Tongue (tissue), 2 donors: Measurements from ENCODE around the gene SH3D19. TPM values are rescaled to one million over a fixed set of nuclear protein-coding genes. Genes with fewer than 3 reads are reported as not detected.

Experiments
- DNase-seq: peaks from one replicate; pipeline ENCODE4 v3.0.0-alpha.2; 2015
- total RNA-seq: library from RNA; depleted of rRNA; stranded (reverse); fragments of >200 nt; gene quantifications from one replicate; pipeline ENCODE4 v1.2.3, GENCODE V29; 2014

SH3D19 gene
- total RNA-seq, 1 donor from 2014 or later: 37.4 TPM

- DNase-seq: no peak
Observed at GRCh38 chr4:151197247-151197646, 128.2 kb downstream of the SH3D19 start.

DNA sequence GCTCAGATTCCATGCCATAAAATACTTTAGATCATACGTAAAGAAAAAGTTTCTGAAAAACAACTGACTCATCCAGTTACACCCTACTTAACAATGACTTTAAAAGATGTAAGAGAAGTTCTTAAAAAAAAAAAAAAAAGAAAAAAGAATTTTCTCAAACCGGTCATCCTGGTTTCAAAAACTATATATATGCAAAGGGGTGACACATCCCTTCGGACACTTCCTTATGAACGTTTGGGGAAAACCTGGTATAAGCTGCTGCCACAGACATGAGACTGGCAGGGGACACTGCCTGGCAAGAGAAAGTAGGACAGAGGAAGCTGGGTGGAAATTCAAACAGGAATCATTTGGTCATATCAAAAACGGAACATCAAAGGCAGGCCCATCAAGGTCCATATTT lies 129.6 kb downstream of the SH3D19 start:
- peak; percentile 35 for DNase-seq

- DNase-seq: no peak
Observed at GRCh38 chr4:151193414-151193813, 132.0 kb downstream of the SH3D19 start.

GRCh38 chr4:151192556-151193235 lies 132.7 kb downstream of the SH3D19 start:
- no peak for DNase-seq

- DNase-seq: no peak
Observed at GRCh38 chr4:151184523-151185458, 140.6 kb downstream of the SH3D19 start.

GRCh38 chr4:151182455-151182996 lies 142.9 kb downstream of the SH3D19 start:
- DNase-seq: no peak

DNA sequence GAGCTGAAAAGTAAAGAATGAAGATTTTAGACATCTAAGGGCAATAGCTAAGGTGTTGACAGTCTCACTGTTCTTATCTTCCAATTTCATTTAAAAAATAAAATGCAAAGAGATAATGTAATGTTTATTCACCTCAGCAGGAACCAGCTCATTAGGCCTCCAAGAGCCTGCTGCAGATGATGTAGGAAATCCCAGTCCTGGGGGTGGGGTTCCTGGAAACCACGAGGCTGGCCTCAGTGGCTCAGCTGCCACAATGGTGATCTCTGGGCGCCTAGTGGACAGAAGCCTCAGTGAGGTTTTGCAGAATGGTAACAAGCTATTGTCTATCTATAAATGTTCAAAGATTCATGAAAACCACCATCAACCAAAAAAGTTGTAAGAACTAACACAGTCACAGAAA lies 148.7 kb downstream of the SH3D19 start:
- no peak for DNase-seq

DNA sequence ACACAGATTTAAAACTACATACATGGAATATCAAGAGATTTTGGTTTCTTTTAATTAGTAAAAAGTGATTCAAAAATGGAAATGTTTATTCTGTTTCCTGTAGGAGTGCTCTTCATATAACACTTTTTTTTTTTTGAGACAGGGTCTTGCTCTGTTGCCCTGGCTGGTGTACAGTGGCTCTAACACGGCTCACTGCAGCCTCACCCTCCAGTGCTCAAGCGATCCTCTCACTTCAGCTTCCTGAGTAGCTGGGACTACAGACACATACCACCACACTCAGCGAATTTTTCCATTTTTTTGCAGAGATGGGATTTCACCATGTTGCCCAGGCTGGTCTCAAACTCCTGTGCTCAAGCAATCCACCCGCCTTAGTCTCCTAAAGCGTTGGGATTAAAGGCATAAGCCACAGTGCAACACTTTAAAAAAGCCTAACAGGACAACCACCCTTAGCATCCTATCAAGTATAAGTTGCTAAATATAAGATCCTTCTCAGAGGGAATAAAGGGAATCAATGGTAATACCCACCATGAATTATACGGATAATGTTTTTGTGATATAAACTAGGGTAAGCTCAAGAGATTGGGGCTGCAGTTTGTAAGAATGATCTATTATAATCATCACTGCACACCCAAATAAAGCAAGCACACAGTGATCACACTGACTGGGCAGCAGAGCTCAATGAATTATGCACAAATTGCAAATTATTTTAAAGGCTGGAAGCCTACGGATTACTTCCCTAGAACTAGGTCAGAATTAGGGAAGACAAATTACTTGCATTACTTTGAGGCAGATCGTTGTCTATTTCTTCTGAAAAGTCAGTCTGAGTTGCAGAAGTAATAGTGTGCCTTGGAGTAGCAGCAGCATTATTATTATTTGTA lies 149.4 kb downstream of the SH3D19 start:
- no peak for DNase-seq

DNA sequence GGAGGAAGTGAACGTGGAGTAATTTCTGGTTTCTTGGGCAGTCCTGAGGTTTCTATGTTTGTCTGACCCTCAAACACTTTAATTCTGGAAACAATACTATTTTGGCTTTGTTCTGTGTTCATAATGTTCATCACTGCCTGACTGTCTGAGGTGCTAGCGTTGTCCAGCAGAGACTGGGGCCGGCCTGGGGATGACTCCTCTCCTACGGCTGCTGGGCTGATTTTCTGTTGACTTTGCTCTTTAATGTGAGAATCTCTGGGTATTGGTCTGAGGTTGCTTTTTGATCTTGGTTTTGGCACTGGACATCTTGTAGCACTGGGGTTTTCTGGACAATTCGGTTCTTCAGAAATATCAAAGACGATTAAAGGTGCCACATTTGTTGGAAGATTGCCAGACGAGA lies 150.2 kb downstream of the SH3D19 start:
- DNase-seq: peak; percentile 47

GRCh38 chr4:151174784-151175183 lies 150.6 kb downstream of the SH3D19 start:
- DNase-seq: no peak

DNA sequence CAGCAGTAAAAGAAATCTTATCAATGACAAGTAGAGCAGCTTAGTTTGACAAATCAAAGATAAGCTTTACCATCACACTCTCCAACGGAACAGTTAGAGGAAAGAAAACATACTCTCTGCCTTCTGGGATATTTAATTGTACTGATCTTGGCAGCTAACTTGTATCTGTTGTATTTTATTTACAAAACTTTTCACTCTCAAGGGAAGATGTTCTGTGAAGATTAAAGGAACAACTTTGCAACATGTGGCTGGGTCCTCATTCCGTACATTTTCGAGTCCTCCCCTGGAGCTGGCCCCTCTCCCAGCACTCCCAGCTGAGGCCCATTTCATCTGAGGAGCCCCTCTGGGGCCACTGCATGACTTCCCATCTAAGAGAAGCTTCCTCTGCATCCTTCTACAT lies 151.5 kb downstream of the SH3D19 start:
- DNase-seq: peak; percentile 87

DNA sequence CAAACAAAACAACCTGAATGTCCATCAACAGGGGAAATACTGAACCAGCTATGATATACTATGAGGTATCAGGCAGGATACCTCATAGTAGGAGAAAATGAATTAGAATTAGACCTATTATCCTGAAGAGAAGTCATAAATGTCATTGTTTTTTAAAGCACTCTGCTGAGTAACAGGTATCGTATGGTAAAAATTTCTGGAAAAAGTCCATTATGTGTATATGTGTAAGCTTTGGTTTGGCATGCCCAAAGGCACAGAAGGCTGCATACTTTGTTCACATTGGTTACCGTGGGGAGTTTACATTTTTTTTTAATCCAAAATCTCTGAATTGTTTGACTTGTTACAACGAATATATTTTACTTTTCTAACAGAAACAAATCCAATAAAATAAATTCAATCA lies 155.5 kb downstream of the SH3D19 start:
- peak; percentile 16 for DNase-seq

GRCh38 chr4:151169223-151169622 lies 156.2 kb downstream of the SH3D19 start:
- DNase-seq: peak; percentile 96

DNA sequence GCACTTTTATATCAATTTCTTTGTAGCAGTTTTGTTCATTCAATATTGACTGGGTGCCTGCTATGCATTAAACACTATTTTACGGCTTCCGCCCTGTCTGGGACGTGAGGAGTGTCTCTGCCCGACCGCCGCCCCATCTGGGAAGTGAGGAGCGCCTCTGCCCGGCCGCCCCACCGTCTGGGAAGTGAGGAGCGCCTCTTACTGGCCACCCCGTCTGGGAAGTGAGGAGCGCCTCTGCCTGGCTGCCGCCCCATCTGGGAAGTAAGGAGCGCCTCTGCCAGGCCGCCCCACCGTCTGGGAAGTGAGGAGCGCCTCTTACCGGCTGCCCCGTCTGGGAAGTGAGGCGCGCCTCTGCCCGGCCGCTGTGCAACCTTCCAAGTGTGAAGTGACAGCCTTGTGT lies 157.8 kb downstream of the SH3D19 start:
- no peak for DNase-seq

DNA sequence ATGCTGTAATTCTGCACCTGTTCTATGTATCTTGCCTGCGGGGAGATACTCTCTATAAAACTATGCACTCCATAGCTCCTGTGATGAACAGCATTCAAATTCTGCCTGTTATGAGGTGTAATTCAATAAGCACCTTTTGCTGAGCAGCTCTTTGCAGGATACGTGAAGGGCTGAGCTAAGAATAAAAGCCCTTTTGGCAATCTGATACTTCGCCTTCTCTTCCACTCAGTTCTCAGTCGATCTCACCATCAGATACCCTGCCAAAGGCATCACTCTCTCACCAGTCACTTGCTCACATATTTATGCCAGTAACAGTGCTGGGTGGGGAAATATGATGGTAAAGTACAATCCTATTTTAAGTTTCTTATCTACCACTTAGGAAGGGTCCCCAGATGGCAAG lies 158.8 kb downstream of the SH3D19 start:
- DNase-seq: peak; percentile 19

DNA sequence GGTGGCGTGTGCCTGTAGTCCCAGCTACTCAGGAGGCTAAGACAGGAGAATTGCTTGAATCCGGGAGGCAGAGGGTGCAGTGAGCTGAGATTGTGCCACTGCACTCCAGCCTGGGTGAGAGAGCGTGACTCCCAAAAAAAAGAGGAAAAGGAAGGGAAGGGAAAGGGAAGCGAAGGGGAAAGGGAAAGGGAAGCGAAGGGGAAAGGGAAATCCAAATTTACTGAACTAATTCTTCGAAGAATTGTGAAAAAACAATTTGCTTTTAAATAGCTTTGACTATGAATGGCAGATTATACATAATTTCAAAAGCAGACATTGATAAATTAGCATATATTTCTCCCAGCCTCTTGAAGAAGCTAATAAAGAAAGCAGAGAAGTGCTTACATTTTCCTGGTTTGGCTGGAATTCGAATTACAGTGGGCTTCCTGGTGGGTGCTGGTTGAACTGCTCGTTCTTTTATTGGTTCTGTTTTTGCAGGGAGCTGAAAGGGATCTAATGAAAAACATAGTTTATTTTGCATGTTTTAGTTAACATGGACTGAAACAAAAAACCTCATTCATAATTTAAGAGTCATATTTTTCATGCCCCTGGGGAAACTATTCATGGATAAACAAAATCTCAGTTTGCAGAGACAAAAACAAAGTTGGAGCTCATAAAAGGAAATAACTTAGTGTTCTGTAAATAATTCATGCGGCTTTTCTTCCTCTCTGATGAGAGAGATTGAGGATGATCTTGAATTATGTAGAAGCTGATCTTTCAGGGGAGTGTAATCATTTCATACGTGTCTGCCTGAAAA lies 160.0 kb downstream of the SH3D19 start:
- peak; percentile 34 for DNase-seq

DNA sequence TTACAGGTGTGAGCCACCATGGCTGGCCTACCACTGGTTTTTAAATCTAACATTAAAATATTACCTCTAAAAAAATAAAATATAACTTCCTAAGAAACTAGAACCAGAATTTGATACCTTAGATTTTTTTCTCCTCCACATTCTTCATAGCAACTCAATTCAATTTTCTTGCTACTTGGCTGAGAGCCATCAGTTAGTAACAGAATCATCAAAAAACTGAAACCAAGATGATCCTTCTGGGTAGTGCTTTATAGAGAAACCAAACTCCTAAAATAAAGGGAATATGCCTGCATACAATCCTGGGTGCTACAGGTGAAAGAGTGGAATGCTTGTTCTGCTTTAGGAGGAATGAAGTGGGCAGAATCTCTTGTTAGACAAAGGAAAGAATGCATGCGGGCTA lies 161.6 kb downstream of the SH3D19 start:
- DNase-seq: peak; percentile 16

DNA sequence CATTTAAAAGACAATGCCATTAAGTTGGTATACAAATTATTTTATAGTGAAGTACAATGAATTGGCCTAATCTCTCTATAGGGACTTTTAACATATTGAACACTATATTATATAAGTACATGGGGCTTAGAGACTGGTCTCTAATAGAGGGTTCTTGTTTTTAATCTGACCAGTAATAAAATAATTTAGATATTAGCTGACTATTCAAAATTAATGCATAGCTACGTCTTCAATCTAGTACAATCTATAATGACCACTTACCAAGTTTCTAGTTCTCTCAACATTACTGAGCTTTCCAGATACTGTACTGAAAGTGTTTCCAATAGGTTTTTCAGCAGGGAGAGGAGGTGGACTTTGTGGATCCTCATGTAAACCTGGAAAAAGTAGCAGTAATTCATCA lies 166.4 kb downstream of the SH3D19 start:
- DNase-seq: no peak

DNA sequence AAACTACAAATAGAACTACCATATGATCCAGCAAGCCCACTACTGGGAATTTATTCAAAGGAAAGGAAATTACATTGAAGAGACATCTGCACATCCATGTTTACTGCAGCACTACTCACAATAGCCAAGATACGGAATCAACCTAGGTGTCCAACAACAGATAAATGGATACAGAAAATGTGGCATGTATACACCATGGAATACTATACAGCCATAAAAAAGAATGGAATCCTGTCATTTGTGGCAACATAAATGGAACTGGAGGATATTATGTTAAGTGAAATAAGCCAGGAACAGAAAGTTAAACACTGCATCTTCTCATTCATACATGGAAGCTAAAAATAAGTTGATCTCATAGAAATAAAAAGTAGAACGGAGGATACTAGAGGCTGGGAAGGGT lies 167.9 kb downstream of the SH3D19 start:
- DNase-seq: no peak

GRCh38 chr4:151153585-151153984 lies 171.8 kb downstream of the SH3D19 start:
- DNase-seq: no peak

GRCh38 chr4:151152028-151152427 lies 173.4 kb downstream of the SH3D19 start:
- DNase-seq: no peak
